Stimulated activated CD4-positive, alpha-beta T cell treated with anti-CD3 and anti-CD28 coated beads, Interleukin-15, amount 100 ng/mL, for 1 hour (primary cell): ENCODE data around the gene GRM5.
"Not testable (repeated sequence)": the region's sequence is repeated elsewhere in the genome, so short reads cannot be mapped to it uniquely, and the experiment has no call there.

ENCODE experiments used
- DNase-seq, 2 donors: peaks; one replicate each; pipeline ENCODE4 v3.0.0-alpha.2; 2020; ENCODE audit warnings: low read depth in 1 of 2, low spot score in 1 of 2

GRM5 gene

DNA sequence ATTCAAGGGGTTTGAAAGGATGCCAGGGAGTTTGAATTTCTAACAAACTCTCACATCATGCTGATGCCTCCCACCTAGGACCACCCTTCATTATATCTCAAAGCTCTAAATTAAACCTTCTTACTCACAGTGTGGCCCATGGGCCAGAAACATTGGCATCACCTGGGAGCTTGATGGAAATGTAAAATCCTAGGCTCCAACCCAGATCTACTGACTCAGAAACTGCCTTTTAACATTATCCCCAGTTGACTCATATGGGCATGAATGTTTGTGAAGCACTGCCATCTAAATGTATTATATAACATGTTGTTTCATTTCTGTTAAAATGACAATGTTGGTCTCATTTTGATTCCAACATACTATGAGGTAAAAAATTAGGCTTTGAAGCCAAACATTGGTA is 90.3 kb downstream of the GRM5 start:
- DNase-seq = not testable (repeated sequence)

- no peak for DNase-seq
Observed at GRCh38 chr11:88972210-88972609, 93.6 kb downstream of the GRM5 start.

DNA sequence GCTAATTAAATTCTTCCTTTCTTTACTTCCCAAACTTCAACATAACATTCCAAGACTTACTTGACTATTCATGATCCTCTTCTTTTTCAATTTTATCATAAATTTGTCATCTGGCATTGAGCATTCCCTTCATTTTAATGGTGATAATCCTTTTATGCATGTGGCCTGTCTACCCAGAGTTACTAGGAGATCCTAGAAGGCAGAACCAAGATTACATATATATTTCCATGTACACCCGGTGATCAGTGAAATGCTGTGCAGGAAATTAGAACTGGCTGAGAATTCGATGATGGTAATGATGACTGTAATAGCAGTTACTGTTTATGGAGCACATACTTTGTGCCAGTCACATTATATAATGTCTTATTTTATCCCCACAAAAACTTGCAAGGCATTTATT is 104.2 kb downstream of the GRM5 start:
- DNase-seq = not testable (repeated sequence)

DNA sequence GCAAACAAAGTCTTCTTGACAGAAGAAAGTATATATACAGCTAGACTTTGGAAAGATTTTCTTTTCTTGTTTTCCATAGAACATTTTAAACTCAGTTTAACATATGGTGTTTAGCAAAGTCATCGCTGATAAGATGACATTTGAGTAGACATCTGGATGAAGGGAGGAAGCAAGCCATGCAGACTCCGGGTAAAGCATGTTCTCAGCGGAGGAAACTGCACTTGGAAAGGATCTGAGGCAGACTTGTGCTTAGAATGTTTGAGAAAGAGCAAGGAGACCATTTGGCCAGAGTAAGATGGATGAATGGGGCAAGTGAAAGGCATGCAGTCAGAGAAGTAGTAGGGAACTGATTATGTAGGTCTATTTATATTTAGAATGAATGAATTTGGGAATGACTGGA is 105.9 kb downstream of the GRM5 start:
- not testable (repeated sequence) for DNase-seq

GRCh38 chr11:88950975-88951374 is 114.8 kb downstream of the GRM5 start:
- DNase-seq = no peak

GRCh38 chr11:88948908-88949307 is 116.9 kb downstream of the GRM5 start:
- not testable (repeated sequence) for DNase-seq

GRCh38 chr11:88947843-88948572 is 117.8 kb downstream of the GRM5 start:
- DNase-seq = not testable (repeated sequence)

GRCh38 chr11:88929665-88930064 is 136.1 kb downstream of the GRM5 start:
- not testable (repeated sequence) for DNase-seq

DNA sequence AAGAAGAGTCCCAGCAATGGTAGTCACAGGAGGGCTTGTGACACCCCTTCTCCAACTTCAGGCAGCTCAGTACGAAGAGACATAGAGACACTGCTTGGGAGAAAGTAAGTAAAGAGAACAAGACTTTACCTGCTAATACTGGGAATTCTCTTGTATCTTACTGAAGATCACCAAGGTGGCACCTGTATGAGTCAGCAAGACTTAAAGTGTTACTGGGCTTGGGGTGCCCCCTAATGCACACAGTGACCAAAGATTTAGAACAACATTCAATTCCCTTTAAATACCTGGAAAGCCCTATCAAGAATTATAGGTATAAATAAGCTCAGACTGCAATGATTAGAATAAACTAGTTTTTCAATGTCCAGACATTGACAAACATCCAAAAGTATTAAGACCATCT is 148.7 kb downstream of the GRM5 start:
- not testable (repeated sequence) for DNase-seq

GRCh38 chr11:88909500-88909899 is 156.3 kb downstream of the GRM5 start:
- no peak for DNase-seq

- not testable (repeated sequence) for DNase-seq
Observed at GRCh38 chr11:88901436-88901835, 164.3 kb downstream of the GRM5 start.

- DNase-seq = not testable (repeated sequence)
Observed at GRCh38 chr11:88888855-88889254, 176.9 kb downstream of the GRM5 start.

- DNase-seq = no peak
Observed at GRCh38 chr11:88886796-88887195, 179.0 kb downstream of the GRM5 start.

DNA sequence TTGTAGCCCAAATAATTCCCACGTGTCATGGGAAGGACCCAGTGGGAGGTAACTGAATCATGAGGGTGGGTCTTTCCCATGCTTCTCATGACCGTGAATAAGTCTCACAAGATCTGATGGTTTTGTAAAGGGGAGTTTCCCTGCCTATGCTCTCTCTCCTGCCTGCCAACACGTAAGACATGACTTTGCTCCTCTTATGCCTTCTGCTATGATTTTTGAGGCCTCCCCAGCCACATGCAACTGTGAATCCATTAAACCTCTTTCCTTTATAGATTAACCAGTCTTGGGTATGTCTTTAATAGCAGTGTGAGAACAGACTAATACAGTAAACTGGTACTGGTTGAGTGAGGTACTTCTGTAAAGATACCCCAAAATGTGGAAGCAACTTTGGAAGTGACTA is 183.0 kb downstream of the GRM5 start:
- DNase-seq = not testable (repeated sequence)

DNA sequence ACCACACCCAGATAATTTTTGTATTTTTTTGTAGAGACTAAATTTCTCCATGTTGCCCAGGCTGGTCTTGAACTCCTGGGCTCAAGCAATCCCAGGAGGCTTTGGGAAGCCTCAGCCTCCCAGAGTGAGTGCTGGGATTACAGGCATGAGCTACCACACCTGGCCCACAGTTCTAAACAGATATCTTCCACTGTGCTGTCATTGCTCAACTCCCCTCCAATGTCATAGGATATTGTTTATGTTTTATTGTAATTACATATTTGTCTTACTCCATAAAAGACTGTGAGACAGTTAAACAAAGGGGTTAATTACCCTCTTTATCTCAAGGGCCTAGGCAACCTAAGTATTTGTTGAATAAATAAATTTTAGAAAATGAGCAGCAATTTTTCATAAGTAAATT is 204.2 kb downstream of the GRM5 start:
- no peak for DNase-seq

GRCh38 chr11:88860431-88860830 is 205.4 kb downstream of the GRM5 start:
- not testable (repeated sequence) for DNase-seq

- not testable (repeated sequence) for DNase-seq
Observed at GRCh38 chr11:88853963-88854362, 211.8 kb downstream of the GRM5 start.

DNA sequence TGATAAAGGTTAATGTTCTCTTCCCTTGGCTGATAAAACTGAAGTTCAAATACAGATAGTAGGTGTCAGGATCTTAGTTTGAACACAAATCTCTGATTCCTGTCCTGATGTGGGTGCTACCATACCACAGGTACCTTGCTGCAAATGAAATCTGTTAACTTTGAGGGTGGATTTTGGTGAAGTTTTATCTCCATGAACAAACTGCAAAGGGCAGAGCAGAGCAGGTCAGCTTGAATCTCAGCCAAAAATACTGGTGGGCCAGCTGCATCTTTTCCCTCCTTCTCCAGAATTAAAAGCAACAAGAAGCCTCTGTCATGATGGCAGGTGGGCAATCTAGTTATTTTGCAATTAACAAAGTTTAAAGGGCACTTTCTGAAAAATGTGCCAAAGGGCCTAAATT is 214.2 kb downstream of the GRM5 start:
- not testable (repeated sequence) for DNase-seq

DNA sequence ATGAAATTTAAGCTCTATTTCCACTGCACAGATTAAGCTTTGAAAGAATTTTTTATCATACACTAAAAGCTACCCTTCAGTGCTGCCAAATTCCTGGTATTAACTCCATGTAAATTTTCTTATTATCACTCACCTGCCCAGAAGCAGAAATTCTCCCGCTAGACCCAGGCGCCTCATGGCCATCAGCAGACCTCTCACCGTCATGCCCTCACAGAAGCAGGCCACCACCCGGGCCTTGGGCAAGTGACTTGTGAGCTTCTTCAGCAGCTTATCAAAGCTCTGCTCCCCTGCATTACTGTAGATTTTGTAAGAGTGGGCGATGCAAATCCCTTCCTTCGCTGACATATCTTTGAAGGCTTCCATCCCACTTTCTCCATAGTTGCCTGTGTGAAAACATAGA is 216.0 kb downstream of the GRM5 start:
- not testable (repeated sequence) for DNase-seq

GRCh38 chr11:88849368-88849767 is 216.4 kb downstream of the GRM5 start:
- no peak for DNase-seq

DNA sequence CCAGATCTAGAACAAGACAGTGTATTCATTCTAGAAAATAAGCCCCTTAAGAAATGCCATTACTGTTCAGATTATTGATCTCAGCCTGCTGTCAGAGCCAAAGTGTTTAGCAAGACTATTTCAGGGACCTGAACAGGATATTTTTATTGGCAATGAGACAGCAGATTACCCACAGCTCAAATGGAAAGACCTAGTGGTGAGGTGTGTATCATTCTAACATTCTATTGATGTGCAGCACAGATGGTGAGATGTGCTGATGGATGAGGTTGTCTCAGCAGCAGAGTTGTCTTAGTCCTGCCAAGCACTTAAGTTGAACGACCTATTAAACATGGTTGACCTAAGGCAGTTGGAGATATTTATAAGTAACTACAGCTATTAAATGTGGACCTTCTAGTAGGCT is 219.5 kb downstream of the GRM5 start:
- not testable (repeated sequence) for DNase-seq

GRCh38 chr11:88844941-88845340 is 220.8 kb downstream of the GRM5 start:
- DNase-seq = not testable (repeated sequence)

DNA sequence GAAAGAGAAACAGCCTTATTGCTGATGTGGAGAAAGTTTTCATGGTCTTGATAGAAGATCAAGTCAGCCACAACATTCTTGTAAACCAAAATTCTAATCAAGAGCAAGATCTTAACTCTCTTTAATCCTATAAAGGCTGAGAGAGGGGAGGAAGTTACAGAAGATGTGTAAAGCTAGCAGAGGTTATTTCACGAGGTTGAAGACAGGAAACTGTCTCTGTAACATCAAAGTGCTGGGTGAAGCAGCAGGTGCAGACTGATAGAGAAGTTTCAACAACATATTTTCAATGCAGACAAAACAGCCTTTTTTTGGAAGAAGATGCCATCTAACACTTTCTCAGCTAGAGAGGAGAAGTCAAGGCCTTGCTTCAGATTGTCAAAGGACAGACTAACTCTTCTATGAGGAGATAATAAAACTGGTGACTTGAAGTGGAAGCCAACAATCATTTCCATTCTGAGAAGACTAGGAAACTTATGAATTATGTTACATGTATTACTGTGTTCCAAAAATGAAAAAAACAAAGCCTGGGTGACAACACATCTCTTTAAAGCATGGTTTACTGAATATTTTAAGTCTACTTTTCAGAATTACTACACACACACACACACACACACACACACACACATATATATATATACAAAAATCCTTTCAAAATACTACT is 221.9 kb downstream of the GRM5 start:
- not testable (repeated sequence) for DNase-seq
